Ishikawa (cell line): Measurements from ENCODE around the gene CLECL1.

Experiments used
- CEBPB ChIP-seq: IDR thresholded peaks from 2 replicates; pipeline ENCODE4 v1.6.1; 2012
- CREB1 ChIP-seq: IDR thresholded peaks from 2 replicates; pipeline ENCODE4 v1.6.1; 2012; ENCODE audit warnings: low read depth
- EGR1 ChIP-seq: IDR thresholded peaks from 2 replicates; pipeline ENCODE4 v1.6.1; 2012
- EP300 ChIP-seq: IDR thresholded peaks from 2 replicates; pipeline ENCODE4 v1.6.1; 2012; ENCODE audit warnings: borderline replicate concordance
- FOXM1 ChIP-seq: IDR thresholded peaks from 2 replicates; pipeline ENCODE4 v1.6.1; 2012; ENCODE audit warnings: low read depth, borderline replicate concordance
- MAX ChIP-seq: IDR thresholded peaks from 2 replicates; pipeline ENCODE4 v1.6.1; 2012
- NFIC ChIP-seq: IDR thresholded peaks from 2 replicates; pipeline ENCODE4 v1.6.1; 2012
- RAD21 ChIP-seq: IDR thresholded peaks from 2 replicates; pipeline ENCODE4 v1.6.1; 2012; ENCODE audit warnings: low read depth
- TAF1 ChIP-seq: IDR thresholded peaks from 2 replicates; pipeline ENCODE4 v1.6.1; 2012; ENCODE audit warnings: low read depth, mild to moderate bottlenecking
- TCF12 ChIP-seq: IDR thresholded peaks from 2 replicates; pipeline ENCODE4 v1.6.1; 2012; ENCODE audit warnings: low read depth
- TEAD4 ChIP-seq: IDR thresholded peaks from 2 replicates; pipeline ENCODE4 v1.6.1; 2012
- YY1 ChIP-seq: IDR thresholded peaks from 2 replicates; pipeline ENCODE4 v1.6.1; 2012; ENCODE audit warnings: low read depth
- ZBTB7A ChIP-seq: IDR thresholded peaks from 2 replicates; pipeline ENCODE4 v1.6.1; 2012; ENCODE audit warnings: low read depth
- TF ChIP-seq, protein P1 (sequence below): IDR thresholded peaks from 2 replicates; pipeline ENCODE4 v1.6.1; 2012; ENCODE audit warnings: low read depth, mild to moderate bottlenecking
- TF ChIP-seq, protein P2 (sequence below): IDR thresholded peaks from 2 replicates; pipeline ENCODE4 v1.6.1; 2012

CLECL1 gene

GRCh38 chr12:9756706-9757105, 23.8 kb upstream of the CLECL1 start:
- no peak for TF ChIP-seq YY1
- TF ChIP-seq, protein P1, sequence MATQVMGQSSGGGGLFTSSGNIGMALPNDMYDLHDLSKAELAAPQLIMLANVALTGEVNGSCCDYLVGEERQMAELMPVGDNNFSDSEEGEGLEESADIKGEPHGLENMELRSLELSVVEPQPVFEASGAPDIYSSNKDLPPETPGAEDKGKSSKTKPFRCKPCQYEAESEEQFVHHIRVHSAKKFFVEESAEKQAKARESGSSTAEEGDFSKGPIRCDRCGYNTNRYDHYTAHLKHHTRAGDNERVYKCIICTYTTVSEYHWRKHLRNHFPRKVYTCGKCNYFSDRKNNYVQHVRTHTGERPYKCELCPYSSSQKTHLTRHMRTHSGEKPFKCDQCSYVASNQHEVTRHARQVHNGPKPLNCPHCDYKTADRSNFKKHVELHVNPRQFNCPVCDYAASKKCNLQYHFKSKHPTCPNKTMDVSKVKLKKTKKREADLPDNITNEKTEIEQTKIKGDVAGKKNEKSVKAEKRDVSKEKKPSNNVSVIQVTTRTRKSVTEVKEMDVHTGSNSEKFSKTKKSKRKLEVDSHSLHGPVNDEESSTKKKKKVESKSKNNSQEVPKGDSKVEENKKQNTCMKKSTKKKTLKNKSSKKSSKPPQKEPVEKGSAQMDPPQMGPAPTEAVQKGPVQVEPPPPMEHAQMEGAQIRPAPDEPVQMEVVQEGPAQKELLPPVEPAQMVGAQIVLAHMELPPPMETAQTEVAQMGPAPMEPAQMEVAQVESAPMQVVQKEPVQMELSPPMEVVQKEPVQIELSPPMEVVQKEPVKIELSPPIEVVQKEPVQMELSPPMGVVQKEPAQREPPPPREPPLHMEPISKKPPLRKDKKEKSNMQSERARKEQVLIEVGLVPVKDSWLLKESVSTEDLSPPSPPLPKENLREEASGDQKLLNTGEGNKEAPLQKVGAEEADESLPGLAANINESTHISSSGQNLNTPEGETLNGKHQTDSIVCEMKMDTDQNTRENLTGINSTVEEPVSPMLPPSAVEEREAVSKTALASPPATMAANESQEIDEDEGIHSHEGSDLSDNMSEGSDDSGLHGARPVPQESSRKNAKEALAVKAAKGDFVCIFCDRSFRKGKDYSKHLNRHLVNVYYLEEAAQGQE = no peak

DNA sequence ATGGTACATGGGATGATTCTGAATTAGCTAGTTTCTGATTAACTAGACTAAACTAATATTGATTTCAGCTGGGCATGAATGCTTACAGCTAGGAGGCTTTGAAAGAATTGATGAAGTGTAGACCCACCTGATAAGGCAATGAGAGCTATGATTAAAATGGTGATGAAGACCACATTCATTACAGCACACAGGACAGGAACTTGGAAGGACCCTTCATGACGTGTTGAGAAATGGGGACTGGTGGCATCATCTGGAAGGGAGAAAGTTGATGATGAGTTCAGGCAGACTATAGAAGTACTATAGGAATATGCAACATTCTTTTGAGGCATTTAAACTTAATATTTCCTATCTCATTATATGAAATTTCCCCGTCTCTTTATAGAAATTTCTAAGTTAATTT, 23.3 kb upstream of the CLECL1 start:
- TF ChIP-seq EGR1 = no peak
- TF ChIP-seq ZBTB7A = no peak
- no peak for TF ChIP-seq CEBPB
- no peak for TF ChIP-seq EP300
- no peak for TF ChIP-seq NFIC
- no peak for TF ChIP-seq MAX
- TF ChIP-seq TCF12 = no peak
- TF ChIP-seq CREB1 = no peak
- no peak for TF ChIP-seq TAF1
- TF ChIP-seq FOXM1 = no peak

GRCh38 chr12:9755567-9755966, 22.7 kb upstream of the CLECL1 start:
- no peak for TF ChIP-seq RAD21
- TF ChIP-seq TAF1 = no peak
- no peak for TF ChIP-seq CEBPB
- TF ChIP-seq TCF12 = no peak
- no peak for TF ChIP-seq TEAD4
- TF ChIP-seq, protein P1 = no peak
- TF ChIP-seq EP300 = no peak

GRCh38 chr12:9755035-9755434, 22.1 kb upstream of the CLECL1 start:
- no peak for TF ChIP-seq EGR1
- no peak for TF ChIP-seq CREB1
- no peak for TF ChIP-seq EP300
- TF ChIP-seq TAF1 = no peak
- TF ChIP-seq CEBPB = no peak
- no peak for TF ChIP-seq TEAD4
- no peak for TF ChIP-seq TCF12
- no peak for TF ChIP-seq ZBTB7A
- TF ChIP-seq NFIC = no peak
- no peak for TF ChIP-seq RAD21
- TF ChIP-seq, protein P2, sequence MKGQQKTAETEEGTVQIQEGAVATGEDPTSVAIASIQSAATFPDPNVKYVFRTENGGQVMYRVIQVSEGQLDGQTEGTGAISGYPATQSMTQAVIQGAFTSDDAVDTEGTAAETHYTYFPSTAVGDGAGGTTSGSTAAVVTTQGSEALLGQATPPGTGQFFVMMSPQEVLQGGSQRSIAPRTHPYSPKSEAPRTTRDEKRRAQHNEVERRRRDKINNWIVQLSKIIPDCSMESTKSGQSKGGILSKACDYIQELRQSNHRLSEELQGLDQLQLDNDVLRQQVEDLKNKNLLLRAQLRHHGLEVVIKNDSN = no peak
- TF ChIP-seq, protein P1 = no peak
- no peak for TF ChIP-seq YY1

GRCh38 chr12:9754099-9754927, 21.4 kb upstream of the CLECL1 start:
- TF ChIP-seq ZBTB7A (no peak), NFIC (no peak), CREB1 (no peak), EP300 (no peak), RAD21 (no peak), MAX (no peak), TAF1 (no peak), FOXM1 (no peak), EGR1 (no peak)
